Measurements from ENCODE around the gene SNX1. TPM values are rescaled to one million over a fixed set of nuclear protein-coding genes. Genes with fewer than 3 reads are reported as not detected.

Gene SNX1
- total and polyA plus RNA-seq, 2 donors (not counting 3 experiments of a cell fraction or from before 2014, with no cell fraction given): 56.0 to 113 TPM

DNA sequence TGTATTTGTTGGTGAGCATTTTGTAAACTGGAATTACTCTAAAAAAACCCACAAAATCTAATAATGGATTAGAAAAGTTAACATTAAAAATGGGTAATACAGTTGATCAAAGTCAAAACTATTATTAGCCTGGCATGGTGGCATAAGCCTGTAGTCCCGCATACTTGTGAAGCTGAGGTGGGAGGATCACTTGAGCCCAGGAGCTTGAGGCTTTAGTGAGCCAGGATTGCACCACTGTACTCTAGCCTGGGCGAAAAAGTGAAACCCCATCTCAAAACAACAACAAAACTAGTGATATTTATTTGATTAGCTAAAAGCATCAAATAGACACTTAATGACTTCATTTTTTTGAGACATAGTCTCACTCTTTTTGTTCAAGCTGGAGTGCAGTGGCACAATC is 3.6 kb downstream of the SNX1 start:
- DNase-seq (ENCODE audit: low read depth, low spot score) (no peak), FAIRE-seq (no peak)
- Histone ChIP-seq H3K9ac (replicated peaks; ENCODE audit: extremely low read depth, insufficient read depth, low read length) (no peak overlapping the region), H3K4me1 (ENCODE audit: control insufficient read depth, extremely low read depth, insufficient read depth, low read length) (peaks cover 23% of the 10 kb centered on the region), H3K4me2 (ENCODE audit: insufficient read depth, low read length) (no peak overlapping the region), H4K20me1 (replicated peaks; ENCODE audit: control insufficient read depth, extremely low read depth, insufficient read depth, low read length) (no peaks in the 10 kb centered on the region), H3K9me3 (replicated peaks; ENCODE audit: control insufficient read depth, insufficient read depth, low read length) (no peaks in the 10 kb centered on the region), H3K9me1 (replicated peaks; ENCODE audit: control insufficient read depth, extremely low read depth, insufficient read depth, low read length) (no peaks in the 10 kb centered on the region), H3K27ac (ENCODE audit: insufficient read depth, low read depth, low read length) (no peak overlapping the region), H3K4me3 (replicated peaks in 1 of 3; ENCODE audit: insufficient read depth in 1 of 3, low read depth in 1 of 3, low read length in 3 of 3) (no peak overlapping the region), H2AFZ (ENCODE audit: low read depth, low read length) (no peak overlapping the region), H3K79me2 (ENCODE audit: control insufficient read depth, insufficient read depth, low read length) (peaks cover 77% of the 10 kb centered on the region), H3K36me3 (ENCODE audit: control insufficient read depth in 2 of 2, extremely low read depth in 1 of 2, insufficient read depth in 2 of 2, low read length in 2 of 2) (no peaks in the 10 kb centered on the region), H3K27me3 (ENCODE audit: control insufficient read depth in 2 of 2, insufficient read depth in 2 of 2, low read length in 2 of 2) (no peaks in the 10 kb centered on the region)
- intact Hi-C loops (cut with micrococcal nuclease): loop anchor here (5.0 kb wide), 1 partner anchor 258 kb away; the partner anchor contains the start of gene CSNK1G1
- POLR2A ChIA-PET: no interaction called here
- no peak for TF ChIP-seq EZH2 (IDR thresholded peaks at IDR 0.05; ENCODE audit: borderline replicate concordance, low read depth, low read length, severe bottlenecking)
- no peak for TF ChIP-seq POLR2AphosphoS5 (IDR thresholded peaks at IDR 0.05; ENCODE audit: insufficient read depth, low read depth, low read length)
- TF ChIP-seq, protein P1, sequence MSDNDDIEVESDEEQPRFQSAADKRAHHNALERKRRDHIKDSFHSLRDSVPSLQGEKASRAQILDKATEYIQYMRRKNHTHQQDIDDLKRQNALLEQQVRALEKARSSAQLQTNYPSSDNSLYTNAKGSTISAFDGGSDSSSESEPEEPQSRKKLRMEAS (IDR thresholded peaks at IDR 0.05; ENCODE audit: insufficient read depth, insufficient read length): no peak
- no peak for TF ChIP-seq MYC (IDR thresholded peaks at IDR 0.05; ENCODE audit: low read depth, low read length)
- no peak for TF ChIP-seq JUN (IDR thresholded peaks at IDR 0.05; ENCODE audit: borderline replicate concordance, insufficient read depth, insufficient read length, low read depth)
- no peak for TF ChIP-seq GATA2 (IDR thresholded peaks at IDR 0.05; ENCODE audit: insufficient read depth, insufficient read length, low read depth, low read length)
- no peak for TF ChIP-seq FOS (IDR thresholded peaks at IDR 0.05; ENCODE audit: borderline replicate concordance, insufficient read depth, low read length)
- TF ChIP-seq, protein P2, sequence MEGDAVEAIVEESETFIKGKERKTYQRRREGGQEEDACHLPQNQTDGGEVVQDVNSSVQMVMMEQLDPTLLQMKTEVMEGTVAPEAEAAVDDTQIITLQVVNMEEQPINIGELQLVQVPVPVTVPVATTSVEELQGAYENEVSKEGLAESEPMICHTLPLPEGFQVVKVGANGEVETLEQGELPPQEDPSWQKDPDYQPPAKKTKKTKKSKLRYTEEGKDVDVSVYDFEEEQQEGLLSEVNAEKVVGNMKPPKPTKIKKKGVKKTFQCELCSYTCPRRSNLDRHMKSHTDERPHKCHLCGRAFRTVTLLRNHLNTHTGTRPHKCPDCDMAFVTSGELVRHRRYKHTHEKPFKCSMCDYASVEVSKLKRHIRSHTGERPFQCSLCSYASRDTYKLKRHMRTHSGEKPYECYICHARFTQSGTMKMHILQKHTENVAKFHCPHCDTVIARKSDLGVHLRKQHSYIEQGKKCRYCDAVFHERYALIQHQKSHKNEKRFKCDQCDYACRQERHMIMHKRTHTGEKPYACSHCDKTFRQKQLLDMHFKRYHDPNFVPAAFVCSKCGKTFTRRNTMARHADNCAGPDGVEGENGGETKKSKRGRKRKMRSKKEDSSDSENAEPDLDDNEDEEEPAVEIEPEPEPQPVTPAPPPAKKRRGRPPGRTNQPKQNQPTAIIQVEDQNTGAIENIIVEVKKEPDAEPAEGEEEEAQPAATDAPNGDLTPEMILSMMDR (IDR thresholded peaks at IDR 0.05; ENCODE audit: extremely low read depth in 1 of 2, insufficient read depth in 1 of 2, low read depth in 1 of 2, low read length in 2 of 2): no peak
- TF ChIP-seq POLR2A (IDR thresholded peaks at IDR 0.05; ENCODE audit: low read depth, low read length): no peak
- dilution Hi-C loops (cut with MboI; ENCODE audit: extremely low pct_ligation_motif_present, low sequenced_read_pairs): no loop called here
- no TSS peak for BruUV-seq (replicated peaks)
- CTCF ChIA-PET: no interaction called here

Data from endothelial cell of umbilical vein (primary cell).